Astrocyte of the spinal cord (primary cell): ENCODE results near the gene KIF13A.
A peak's percentile ranks its signal among the peaks of the same experiment; 100 is the strongest.
"Not testable (repeated sequence)": the region's sequence is repeated elsewhere in the genome, so short reads cannot be mapped to it uniquely, and the experiment has no call there.

Experiments used
- DNase-seq: peaks from one replicate; pipeline ENCODE4 v3.0.0; 2011; ENCODE audit warnings: low read depth, low spot score
- H3K4me3 ChIP-seq: 2 replicates; pipeline ENCODE4 v1.5.1; 2011; ENCODE audit warnings: low read depth, mild to moderate bottlenecking, low read length, moderate library complexity
- in situ Hi-C: cut with HindIII; loops from 2 replicates; pipeline ENCODE4 v1.10.0; 2017; ENCODE audit warnings: low sequenced_read_pairs
- TF ChIP-seq, protein P1 (sequence below): IDR thresholded peaks from 2 replicates; pipeline ENCODE4 v1.5.1; 2012; ENCODE audit warnings: low read depth, mild to moderate bottlenecking, low read length, inconsistent platforms

Gene KIF13A

DNA sequence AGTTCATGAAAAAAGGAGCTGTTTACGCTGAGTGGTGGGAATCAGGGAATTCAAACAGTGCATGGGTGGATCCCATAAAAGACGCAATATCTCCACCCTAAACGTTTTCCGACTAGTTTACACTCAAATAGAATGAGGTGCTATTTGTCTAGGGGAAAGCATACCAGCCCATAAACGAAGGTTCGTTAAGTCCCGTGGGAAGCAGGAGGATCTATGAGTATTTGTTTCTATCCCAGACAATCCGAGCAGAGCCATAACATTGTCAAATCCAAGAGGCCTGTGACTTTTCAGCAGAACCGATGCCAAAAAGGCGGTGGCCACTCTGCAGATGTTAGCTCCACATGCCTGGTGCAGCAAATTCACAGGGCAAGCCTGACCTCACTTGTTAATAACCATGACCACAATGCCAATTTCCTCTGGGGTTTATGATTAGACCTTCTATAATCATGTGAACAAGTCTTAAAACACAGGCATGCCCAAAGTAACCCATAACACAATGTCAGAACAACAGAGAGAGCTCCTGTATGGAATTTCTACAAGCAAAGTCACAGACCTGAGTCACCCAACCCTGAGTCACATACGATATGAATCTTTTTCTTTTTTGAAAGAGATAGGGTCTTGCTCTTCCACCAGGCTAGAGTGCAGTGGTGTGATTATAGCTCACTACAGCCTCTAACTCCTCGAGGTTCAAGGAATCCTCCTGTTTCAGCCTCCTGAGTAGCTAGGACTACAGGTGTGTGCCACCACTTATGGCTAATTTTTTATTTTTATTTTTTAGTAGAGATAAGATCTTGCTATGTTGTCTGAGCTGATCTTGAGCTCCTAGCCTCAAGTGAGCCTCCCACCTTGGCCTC lies 123.3 kb downstream of the KIF13A start:
- in situ Hi-C loops: no loop called here
- no peak overlapping the region for H3K4me3 ChIP-seq
- peak; percentile 71 for DNase-seq
- TF ChIP-seq, protein P1, sequence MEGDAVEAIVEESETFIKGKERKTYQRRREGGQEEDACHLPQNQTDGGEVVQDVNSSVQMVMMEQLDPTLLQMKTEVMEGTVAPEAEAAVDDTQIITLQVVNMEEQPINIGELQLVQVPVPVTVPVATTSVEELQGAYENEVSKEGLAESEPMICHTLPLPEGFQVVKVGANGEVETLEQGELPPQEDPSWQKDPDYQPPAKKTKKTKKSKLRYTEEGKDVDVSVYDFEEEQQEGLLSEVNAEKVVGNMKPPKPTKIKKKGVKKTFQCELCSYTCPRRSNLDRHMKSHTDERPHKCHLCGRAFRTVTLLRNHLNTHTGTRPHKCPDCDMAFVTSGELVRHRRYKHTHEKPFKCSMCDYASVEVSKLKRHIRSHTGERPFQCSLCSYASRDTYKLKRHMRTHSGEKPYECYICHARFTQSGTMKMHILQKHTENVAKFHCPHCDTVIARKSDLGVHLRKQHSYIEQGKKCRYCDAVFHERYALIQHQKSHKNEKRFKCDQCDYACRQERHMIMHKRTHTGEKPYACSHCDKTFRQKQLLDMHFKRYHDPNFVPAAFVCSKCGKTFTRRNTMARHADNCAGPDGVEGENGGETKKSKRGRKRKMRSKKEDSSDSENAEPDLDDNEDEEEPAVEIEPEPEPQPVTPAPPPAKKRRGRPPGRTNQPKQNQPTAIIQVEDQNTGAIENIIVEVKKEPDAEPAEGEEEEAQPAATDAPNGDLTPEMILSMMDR: no peak

DNA sequence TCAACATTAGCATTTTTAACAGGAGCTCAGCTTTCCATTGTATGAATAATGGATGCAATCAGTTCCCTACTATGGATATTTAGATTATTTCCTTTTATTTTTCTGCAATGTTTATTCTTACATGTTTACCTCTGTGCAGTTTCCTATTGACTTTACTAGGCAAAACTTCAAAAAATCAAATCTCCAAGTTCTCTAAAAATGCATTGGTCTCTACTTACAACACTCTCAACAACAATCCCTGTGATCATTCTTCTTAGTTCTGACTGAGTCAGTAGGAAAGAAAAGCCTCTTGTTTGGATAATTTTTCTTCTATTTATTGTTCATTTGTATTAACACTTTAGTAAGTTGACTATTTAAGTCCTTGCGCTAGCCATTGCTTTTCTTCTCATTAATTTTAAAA lies 126.1 kb downstream of the KIF13A start:
- H3K4me3 ChIP-seq: no peak overlapping the region
- TF ChIP-seq, protein P1: no peak
- no peak for DNase-seq
- in situ Hi-C loops: no loop called here

DNA sequence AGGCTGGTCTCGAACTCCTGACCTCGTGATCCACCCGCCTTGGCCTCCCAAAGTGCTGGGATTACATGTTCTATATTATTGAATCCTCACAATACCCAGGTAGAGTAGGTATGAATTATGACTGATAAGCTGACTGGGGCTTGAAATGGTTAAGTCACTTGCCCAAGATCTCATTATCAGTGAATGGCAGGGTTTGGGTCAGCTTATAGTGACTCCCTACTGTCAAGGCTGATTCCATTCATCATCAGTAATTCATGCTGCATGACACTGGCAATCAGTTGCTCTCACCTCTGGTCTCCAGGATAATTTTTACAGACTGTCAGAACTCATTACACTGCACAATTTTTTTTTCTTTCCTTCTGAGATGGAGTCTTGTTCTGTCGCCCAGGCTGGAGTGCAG lies 127.6 kb downstream of the KIF13A start:
- in situ Hi-C loops: no loop called here
- no peak for DNase-seq
- TF ChIP-seq, protein P1: no peak
- H3K4me3 ChIP-seq: no peak overlapping the region

DNA sequence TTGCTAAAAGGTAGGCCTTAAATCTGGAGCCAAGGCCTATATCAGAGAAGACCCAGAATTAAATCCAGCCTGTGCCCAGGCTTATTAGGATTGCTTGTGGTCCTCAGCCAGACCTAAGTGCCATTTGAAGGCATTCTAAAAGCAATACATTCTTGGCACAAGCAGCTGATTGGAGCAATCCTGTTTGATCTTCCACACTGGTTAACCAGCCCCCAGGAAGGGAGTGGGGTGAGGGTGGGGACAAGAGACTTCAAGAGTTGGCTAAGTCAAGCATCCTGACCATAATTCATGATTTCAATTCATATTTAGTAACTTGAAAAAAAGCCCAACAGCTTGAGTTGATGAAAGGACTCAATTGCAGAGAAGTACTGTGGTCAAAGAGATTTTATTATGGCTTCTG lies 128.9 kb downstream of the KIF13A start:
- in situ Hi-C loops: no loop called here
- TF ChIP-seq, protein P1: no peak
- H3K4me3 ChIP-seq: no peak overlapping the region
- no peak for DNase-seq

DNA sequence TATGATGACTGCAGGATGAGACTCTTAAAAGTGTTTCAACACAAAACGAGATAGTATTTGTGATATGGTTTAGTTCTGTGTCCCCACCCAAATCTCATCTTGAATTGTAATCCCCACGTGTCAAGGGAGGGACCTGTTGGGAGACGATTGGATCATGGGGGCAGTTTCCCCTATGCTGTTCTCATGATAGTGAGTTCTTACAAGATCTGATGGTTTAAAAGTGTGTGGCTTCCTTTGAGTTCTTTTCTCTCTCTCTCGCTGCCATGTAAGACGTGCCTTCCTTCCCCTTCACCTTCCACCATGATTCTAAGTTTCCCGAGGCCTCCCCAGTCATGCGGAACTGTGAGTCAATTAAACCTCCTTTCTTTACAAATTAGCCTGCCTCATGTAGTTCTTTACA lies 130.2 kb downstream of the KIF13A start:
- in situ Hi-C loops, H3K4me3 ChIP-seq, DNase-seq: not testable (repeated sequence)

DNA sequence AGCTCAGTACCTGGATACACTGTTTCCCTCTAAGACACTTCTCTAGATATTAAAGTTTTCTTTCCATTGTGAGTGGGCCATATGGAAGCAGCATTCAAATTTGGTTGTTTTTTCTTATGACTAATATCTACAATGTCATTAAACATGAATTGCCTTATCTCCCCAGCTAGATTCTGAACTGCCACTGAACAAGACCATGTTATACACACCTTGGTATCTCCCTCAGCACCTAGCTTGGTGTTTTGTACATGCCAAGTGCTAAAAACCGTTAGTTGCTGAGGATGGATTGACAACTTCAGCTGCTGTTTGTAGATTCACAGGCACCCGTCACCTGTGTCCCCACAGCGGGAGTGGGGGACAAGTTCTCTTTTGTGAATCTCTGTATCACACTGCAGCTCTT lies 131.1 kb downstream of the KIF13A start:
- in situ Hi-C loops: no loop called here
- TF ChIP-seq, protein P1: no peak
- DNase-seq: no peak
- no peak overlapping the region for H3K4me3 ChIP-seq

DNA sequence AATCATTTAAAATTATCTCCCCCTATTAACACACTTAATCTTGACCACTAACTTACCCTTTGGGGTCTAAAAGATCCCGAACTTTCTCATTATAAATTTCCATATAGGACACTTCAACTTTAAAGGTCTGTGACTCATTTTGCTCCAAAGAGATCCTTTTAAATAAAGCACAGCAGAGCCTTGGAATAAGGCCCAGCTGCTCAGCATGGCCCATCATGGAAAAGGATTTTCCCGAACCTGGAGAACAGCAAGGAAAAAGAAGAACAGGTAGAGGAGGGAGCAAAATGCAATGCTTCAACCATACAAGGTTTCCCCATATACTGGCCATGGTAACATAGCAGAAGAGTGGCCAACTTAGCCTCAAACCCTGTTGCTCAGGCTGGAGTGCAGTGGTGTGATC lies 132.1 kb downstream of the KIF13A start:
- no peak for DNase-seq
- H3K4me3 ChIP-seq: no peak overlapping the region
- TF ChIP-seq, protein P1: no peak
- in situ Hi-C loops: no loop called here
